GM18507 (cell line): ENCODE results near the gene DAP.
"Not testable (repeated sequence)": the region's sequence is repeated elsewhere in the genome, so short reads cannot be mapped to it uniquely, and the experiment has no call there.

Experiments
- DNase-seq: peaks from one replicate; pipeline ENCODE4 v3.0.0; 2011; ENCODE audit warnings: low read depth; ENCODE audit not compliant: insufficient read length; ENCODE audit errors: extremely low spot score
- FAIRE-seq: peaks from 2 replicates; lab custom pipeline; 2011; peaks lifted over from hg19 to GRCh38; lab: Jason Lieb, UNC

The DAP gene

DNA sequence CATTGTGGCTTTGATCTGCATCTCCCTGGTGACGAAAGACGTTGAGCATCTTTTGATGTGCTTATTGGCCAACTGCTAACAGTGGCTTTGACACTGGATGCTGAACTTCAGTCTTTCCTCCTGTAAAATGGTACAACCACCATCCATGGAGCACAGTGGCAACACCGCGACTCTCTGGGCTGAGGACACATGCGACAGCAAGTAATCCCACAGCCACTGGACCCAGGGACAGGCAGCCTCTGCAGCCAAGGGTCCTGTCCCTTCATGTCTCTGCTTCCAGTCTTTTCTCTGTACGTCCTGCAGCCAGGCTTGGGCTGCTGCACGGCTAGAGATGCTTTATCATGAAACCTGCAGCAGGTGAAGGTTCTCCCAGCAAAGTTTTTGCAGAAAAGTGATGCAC lies 83.5 kb downstream of the DAP start:
- no peak for DNase-seq
- FAIRE-seq: no peak

DNA sequence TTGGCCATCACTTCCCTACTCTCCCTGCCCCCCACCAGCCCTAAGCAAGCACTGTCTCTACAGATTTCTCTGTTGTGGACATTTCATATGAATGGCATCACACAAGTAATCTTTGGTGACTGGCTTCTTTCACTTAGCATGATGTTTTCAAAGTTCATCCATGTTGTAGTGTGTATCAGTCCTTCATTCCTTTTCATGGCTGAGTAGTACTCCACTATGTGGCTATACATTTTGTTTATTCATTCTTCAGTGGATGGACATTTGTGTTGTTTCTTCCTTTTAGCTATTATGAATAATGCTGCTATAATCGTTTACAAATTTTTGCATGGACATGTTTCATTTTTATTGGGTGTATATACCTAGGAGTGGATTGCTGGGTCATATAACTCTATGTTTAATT lies 84.1 kb downstream of the DAP start:
- no peak for DNase-seq
- FAIRE-seq: no peak

DNA sequence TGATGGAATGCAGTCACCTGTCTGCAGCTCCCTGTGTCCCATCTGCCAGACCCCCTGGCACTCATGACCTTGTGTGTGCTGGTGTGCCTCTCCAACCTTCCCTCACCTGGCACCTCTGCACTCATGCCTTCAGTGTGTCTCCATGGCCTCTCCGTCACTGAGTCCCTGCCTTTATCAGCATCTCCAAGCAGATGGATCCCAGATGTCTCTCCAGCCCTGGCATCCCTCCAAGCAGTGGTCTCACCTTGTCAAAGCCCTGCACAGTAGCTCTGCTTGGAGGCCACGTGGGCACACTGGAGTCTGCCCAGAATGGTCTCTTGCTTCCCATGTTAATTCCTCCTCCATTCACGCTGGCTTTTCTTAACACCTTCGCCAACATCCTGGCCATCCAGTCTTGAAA lies 84.8 kb downstream of the DAP start:
- no peak for FAIRE-seq
- no peak for DNase-seq

DNA sequence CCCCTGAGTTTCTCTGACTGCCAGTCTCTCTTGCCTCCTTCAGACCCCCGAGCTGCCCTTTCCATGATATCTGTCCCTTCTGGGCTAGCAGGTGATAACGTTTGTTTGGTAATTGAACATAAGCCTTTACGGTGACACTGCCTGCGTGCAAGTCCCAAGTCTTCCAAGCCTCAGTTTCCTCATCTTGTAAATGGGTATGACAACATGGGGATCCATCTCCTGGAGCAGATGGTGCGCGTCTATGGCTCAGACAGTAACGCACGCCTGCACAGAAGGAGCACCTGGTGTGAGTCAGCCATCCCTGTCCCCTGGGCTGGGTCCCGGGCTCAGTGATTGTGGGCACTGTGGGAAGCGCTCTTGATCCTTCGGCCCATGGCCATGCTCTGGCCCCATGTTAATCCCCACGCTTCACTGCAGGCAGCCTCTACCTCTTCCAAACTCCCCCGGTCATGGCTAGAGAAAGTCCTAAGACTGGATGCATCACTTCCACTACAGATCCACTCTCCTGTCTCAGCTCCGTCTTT lies 85.8 kb downstream of the DAP start:
- DNase-seq: no peak
- no peak for FAIRE-seq

DNA sequence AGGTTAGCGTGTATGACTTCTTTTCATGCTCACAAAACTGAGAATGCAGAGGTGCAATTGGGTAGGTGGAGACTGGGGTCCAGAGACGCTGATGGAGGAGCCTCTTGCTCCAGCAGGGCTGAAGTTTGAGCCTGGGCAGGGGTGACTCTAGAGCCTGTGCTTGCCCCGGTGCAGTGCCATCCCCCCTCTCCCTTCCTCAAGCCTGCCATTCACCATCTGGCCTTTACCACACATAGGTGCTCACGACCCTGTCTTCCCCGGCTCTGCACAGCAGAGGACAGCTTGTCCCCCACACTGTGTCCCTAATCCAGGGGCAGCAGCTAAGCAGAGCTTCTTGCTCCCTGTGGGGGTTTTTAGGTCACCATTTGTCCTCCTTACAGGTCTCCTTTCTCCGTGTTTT lies 86.5 kb downstream of the DAP start:
- FAIRE-seq (no peak), DNase-seq (no peak)

DNA sequence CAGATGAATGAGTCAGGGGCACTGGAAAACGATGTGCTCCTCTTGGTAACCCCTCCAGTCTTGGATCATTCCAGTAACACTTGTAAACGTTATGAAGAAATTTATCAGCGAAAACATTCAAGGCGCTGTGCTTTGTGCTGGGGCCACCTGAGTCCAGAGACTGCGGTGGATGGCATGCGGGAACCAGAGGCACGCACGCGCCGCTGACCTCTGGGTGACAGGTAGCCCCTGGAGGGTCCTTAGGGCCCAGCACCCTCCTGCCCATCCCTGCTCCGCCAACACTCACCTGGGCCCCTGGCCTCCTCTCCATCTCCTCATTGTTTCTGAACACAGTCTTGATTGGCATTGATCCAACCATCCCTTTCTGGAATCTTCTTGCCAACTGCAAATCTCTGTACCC lies 86.9 kb downstream of the DAP start:
- no peak for DNase-seq
- FAIRE-seq: no peak

DNA sequence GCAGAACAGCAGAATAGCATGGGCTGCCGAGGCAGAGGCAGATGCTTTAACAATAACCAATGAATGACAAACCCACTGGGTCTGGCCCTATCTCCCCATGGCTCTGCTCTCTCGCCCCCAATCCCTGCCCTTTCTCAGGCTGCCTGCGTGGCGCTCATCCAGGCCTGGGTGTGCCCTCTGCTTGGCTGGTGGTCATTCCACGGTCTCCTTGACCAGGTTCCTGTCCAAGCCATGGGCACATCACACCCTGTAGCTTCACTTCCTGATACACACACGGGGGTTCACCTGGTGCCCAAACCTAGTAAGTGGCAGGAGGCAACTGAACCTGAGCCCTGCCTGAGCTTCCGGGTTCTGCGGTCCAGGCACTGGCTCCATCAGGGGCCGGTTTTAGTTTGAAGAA lies 87.6 kb downstream of the DAP start:
- DNase-seq (no peak), FAIRE-seq (no peak)

DNA sequence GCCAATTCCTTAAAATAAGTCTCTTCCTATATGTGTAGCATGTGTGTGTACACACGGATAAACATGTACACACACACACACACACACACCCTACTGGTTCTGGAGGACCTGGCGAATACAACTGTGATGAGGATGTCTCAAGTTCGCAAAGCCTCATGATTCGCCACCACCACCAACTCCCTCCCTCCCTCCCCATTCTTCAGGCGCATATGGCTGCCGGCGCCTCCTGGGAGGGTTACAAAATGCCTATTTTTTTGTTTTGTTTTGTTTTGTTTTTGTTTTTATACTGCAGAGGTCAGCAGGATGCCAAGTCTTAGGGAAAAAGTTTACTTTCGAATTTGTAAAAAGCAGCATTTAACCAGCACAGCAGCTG lies 88.0 kb downstream of the DAP start:
- FAIRE-seq: no peak
- DNase-seq: no peak

DNA sequence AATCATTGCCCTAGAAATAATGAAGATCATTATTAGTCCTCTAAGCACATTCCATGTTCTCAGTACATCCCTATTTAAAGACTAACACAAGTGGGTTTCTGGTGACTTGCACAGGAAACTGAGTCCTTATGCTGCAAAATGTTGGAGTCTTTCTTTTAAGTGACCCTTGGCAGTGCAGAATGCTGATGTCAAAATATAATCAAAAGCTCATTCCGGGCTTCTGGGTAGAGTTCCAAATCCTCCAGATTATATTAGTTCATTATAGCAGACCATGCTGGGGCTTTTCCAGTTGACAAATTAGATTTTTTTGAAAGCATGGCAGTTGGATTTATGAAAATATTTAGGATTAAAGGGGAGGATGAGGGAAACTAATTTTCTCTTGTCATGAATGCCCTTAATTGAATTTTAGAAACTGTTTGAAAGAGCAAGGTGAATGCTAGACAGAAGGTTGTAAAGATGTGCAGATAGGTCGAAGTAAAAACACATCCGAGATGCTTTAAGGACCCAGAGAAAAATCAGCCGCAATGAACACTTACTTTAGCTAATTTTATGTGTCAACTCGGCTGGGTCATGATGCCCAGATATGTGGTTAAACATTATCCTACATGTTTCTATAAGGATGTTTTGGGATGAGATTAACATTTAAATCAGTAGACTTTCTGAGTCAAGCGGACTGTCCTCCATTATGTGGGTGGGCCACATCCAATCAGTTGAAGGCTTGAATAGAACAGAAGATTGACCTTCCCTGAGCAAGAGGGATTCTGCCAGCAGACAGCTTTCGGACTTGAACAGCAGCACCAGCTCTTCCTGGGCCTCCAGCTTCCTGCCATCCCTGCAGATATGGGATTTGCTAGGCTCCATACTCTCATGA lies 88.7 kb downstream of the DAP start:
- DNase-seq: no peak
- FAIRE-seq: no peak

DNA sequence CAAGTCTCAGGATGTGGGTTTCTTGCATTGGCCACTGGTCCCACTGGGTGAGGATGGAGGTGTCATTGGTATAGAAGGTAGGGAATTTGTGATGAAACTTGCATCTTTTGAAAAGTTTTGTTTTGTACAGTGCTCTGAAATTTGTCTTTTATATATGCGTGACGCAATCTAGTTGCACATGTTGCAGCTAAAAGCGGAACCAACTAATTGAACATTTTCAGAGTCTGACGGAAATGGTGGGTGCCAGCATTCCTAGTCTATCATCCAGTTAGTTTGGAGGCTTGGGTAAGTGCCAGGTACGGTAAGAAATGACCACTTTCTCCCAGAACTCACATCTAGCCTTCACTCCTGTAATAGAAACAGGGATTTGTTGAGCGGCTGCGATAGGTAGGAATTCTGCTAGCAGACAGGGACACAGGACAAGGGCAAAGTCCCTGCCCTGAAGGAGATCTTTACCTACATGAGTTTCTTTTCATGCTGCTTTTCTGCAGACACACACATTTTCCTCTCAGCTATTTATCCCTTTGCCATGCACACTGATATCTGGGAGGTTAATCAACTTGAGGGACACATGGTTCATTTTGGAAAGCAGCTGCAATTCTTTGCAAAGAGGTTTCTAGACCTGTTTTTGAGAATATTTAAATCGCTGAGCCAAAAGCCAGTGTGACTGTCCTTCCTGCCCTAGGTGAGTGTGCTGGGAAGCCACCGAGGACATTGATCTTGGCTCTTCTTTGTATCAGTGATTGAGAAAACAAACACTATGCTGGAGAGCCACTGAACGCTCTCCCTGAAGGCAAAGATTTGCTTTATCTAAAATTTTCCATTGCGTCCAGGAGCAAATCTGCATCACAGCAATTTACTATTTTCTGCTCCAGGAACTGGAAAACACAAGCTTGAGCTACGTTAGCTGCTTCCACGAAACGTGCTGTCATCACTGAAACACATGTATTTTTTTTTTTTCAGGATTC lies 89.7 kb downstream of the DAP start:
- FAIRE-seq (no peak), DNase-seq (no peak)

DNA sequence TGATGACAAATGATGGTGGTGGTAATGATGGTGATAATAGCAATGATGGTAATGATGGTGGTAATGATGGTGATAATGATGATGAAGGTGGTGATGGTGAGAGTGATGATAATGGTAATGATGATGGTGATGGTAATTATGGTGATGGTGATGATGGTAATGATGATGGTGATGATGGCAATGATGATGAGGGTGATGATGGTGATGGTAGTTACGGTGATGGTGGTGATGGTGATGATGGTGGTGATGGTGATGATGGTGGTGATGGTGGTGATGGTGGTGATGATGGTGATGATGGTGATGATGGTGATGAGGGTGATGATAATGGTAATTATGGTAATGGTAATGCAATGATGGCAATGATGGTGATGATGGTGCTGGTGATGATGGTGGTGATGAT lies 91.1 kb downstream of the DAP start:
- FAIRE-seq: no peak

DNA sequence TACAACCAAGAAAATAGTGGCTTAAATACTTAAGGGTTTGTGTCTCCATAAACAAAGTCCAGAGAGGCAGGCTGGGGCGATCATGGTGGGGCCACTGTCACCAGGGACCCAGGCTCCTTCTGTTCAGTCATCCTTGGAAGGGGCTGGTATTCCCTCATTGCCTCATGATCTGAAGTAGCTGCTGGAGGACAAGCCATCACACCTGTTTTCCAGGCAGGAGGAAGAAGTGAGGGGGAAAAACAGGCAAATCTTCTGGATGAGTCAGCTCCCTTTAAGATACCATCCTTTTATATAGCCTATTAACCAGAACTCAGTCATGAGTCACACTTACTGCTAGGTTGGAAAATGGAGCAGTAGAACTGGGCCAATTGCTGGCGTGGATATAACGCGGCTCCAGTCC lies 92.3 kb downstream of the DAP start:
- no peak for DNase-seq
- FAIRE-seq: no peak

More for the DNA sequence above, 91.1 kb downstream of the DAP start:
- no peak for DNase-seq

DNA sequence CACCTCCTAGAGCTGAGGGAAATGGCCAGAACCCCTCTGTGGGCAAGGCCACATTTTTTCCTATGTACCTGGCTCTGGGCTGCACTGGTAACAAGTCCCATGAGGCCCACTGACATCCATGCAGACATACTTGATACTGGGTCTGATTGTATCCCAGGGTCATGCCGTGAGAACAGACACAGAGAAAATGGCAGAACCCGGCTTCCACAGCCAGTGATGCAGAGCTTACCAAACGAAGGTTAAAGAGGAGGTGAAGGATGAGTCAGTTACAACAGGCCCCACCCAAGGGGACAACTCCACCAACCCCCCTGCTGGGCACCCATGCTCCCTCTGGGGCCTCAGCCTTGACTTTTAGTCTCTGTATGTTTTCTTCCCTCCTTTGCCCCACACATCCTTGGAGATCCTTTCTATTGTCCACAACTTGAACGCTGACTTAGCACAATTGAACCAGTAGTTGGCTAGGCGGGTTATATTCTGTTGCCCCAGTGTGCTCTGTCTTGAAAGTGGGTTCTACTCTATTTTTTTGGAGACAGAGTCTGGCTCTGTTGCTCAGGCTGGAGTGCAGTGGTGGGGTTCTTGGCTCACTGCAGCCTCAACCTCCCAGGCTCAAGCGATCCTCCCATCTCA lies 93.5 kb downstream of the DAP start:
- FAIRE-seq: no peak

DNA sequence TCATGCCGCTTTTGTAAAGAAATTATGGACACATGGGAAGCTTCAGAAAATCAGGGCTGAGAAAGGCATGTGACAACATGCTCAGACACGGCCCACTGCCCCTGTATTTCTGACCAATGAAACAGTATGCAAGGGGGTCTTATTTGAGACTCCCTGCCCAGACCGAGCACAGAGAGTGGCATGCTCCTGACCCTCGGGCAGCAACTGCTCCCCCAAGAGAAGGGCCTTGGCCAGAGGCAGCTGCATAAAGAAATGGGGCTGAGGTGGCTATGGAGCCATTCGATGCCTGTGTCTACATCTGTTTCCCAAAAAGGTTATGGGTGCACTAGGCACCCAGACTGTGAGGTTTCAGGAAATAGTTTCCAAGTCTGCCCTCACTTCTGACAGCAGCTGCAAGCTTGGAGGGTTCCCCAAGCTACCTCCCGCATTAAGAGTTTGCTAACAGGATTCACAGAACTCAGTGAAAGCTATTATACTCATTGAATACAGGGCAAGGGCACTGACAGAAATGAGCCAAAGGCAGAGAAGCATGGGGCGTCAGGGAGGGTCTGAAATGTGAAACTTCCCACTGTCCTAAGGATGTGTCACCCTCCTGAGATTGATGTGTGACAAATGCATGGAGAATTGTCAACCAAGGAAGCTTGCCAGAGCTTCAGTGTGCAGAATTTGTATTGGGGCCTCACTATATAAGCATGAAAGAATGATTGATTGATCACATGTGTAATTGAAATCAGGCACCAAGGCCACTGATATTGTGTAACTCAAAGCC lies 94.3 kb downstream of the DAP start:
- no peak for DNase-seq
- no peak for FAIRE-seq

More for the DNA sequence above, 93.5 kb downstream of the DAP start:
- DNase-seq: no peak

DNA sequence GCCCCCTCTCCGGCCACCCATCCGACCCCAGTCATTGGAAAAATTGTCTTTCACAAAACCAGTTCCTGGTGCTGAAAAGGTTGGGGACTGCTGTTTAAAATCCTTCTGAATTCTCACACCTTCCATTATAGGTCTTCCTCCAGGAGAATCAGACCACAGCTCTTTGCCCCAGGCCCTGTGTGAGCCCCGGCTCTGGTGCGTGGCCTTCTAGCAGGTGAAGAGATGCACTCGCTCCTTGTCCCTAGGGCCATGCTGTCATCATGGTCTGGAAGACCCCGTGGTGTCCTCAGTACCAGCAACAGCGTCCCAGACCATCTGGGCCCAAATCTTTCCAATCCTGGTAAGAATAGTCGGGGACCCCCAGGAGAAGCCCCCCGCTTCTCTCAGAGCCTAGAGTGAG lies 95.2 kb downstream of the DAP start:
- no peak for DNase-seq
- no peak for FAIRE-seq

DNA sequence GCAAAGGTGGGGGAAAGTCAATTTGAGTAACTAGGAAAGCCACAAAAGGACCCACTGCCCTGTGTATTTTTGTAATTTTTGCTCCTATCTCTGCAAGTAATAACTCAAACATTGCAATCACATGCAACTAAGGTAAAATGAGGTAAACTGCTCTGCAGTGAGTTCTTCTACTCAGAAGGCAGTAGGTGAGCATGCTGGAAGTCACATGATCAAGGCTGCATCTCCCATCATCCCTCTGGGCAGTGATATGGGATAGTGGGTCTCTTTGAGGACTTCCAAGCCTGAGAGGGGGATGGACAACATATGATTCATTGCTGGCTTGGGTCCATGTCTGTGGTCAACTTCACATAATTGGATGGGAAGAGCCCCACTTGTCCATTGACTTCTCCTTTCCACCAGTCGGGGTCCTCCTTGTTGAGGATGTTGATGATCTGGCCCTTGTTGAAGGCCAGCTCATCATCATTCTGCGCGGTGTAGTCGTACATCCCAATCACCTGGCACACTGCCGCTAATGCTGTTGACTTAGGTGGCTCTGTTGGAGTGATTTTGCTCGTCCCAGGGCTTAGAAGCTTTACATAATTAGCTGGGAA lies 96.8 kb downstream of the DAP start:
- FAIRE-seq, DNase-seq: not testable (repeated sequence)

DNA sequence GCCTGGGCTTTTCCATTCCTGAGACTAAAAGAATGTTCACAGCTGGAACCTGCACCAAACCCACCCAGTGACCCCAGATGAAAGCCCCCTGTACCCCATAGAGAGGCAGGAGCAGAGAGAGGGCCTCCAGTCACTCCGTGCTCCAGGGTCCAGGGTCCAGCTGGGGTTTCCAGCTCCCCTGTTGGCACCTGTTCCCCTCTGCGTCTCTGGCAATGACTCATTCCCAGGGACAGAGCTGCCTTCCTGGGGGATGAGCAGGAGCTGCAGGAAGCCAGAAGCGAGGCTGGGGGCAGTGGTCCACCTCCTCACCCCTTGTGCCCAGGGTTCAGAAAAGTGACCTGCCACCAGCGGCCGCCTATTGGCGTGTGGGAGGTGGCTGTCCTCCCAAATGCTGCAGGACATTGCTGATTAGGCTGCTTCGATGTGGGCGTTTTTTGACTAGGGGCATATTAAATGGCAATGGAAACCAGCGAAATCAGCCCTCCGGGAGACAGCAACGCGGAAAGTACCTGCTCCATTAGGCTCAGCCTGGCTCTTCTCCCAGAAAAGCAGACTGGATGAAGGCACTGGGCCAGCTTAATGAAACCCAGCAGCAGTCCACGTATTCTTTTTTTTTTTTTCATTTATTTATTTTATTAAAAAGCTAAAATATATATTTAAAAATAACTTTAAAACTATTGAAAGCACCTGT lies 97.4 kb downstream of the DAP start:
- DNase-seq (no peak), FAIRE-seq (no peak)
